DMS153 treated with DMSO at 0.1 percent for 48 hours (cell line): Measurements from ENCODE around the gene SLC6A3.

ENCODE experiments used
- DNase-seq: peaks from one replicate; lab custom pipeline; 2025; ENCODE audit not compliant: unreplicated experiment; lab: John Stamatoyannopoulos, UW

The SLC6A3 gene

GRCh38 chr5:1390861-1391600 lies 54.2 kb downstream of the SLC6A3 start:
- no peak for DNase-seq

GRCh38 chr5:1390333-1390732 lies 54.9 kb downstream of the SLC6A3 start:
- DNase-seq = no peak

GRCh38 chr5:1388383-1388967 lies 56.8 kb downstream of the SLC6A3 start:
- DNase-seq = no peak

GRCh38 chr5:1387876-1388275 lies 57.4 kb downstream of the SLC6A3 start:
- DNase-seq = no peak

GRCh38 chr5:1387059-1387755 lies 58.0 kb downstream of the SLC6A3 start:
- DNase-seq = no peak

GRCh38 chr5:1386274-1386717 lies 58.9 kb downstream of the SLC6A3 start:
- DNase-seq = peak; percentile 77

- DNase-seq = peak; percentile 95
These were observed 59.6 kb downstream of the SLC6A3 start for GRCh38 chr5:1385395-1386273.

GRCh38 chr5:1384521-1384920 lies 60.7 kb downstream of the SLC6A3 start:
- DNase-seq = no peak

- no peak for DNase-seq
These were observed 61.3 kb downstream of the SLC6A3 start for GRCh38 chr5:1383886-1384401.

- no peak for DNase-seq
These were observed 61.9 kb downstream of the SLC6A3 start for GRCh38 chr5:1383344-1383743.

GRCh38 chr5:1382248-1382700 lies 63.0 kb downstream of the SLC6A3 start:
- DNase-seq = no peak

GRCh38 chr5:1381370-1382247 lies 63.6 kb downstream of the SLC6A3 start:
- DNase-seq = no peak

GRCh38 chr5:1380910-1381309 lies 64.3 kb downstream of the SLC6A3 start:
- peak; percentile 12 for DNase-seq

GRCh38 chr5:1380011-1380817 lies 65.0 kb downstream of the SLC6A3 start:
- no peak for DNase-seq

GRCh38 chr5:1378866-1379659 lies 66.2 kb downstream of the SLC6A3 start:
- no peak for DNase-seq

- DNase-seq = no peak
These were observed 67.1 kb downstream of the SLC6A3 start for GRCh38 chr5:1378096-1378495.

GRCh38 chr5:1376981-1377380 lies 68.3 kb downstream of the SLC6A3 start:
- no peak for DNase-seq
